Measurements from ENCODE around the gene P2RX3. TPM values are rescaled to one million over a fixed set of nuclear protein-coding genes. Genes with fewer than 3 reads are reported as not detected.
"Not testable (repeated sequence)": the region's sequence is repeated elsewhere in the genome, so short reads cannot be mapped to it uniquely, and the experiment has no call there.

The P2RX3 gene
- total RNA-seq, 1 experiment from 2014 or later: not detected

GRCh38 chr11:57394203-57394965, 56.2 kb downstream of the P2RX3 start:
- no peak for DNase-seq (ENCODE audit: extremely low read depth, low read depth)

- DNase-seq (ENCODE audit: extremely low read depth, low read depth): no peak
Measured at GRCh38 chr11:57395905-57396623, 57.9 kb downstream of the P2RX3 start.

GRCh38 chr11:57396744-57397143, 58.6 kb downstream of the P2RX3 start:
- DNase-seq (ENCODE audit: extremely low read depth, low read depth): no peak

GRCh38 chr11:57397394-57397990, 59.3 kb downstream of the P2RX3 start:
- DNase-seq (ENCODE audit: extremely low read depth, low read depth): no peak

- no peak for DNase-seq (ENCODE audit: extremely low read depth, low read depth)
Measured at GRCh38 chr11:57399221-57399620, 61.1 kb downstream of the P2RX3 start.

- DNase-seq (ENCODE audit: extremely low read depth, low read depth): no peak
Measured at GRCh38 chr11:57399972-57400578, 61.9 kb downstream of the P2RX3 start.

- DNase-seq (ENCODE audit: extremely low read depth, low read depth): no peak
Measured at GRCh38 chr11:57402188-57403002, 64.2 kb downstream of the P2RX3 start.

- DNase-seq (ENCODE audit: extremely low read depth, low read depth): not testable (repeated sequence)
Measured at GRCh38 chr11:57403003-57403801, 65.0 kb downstream of the P2RX3 start.

GRCh38 chr11:57403802-57404147, 65.6 kb downstream of the P2RX3 start:
- DNase-seq (ENCODE audit: extremely low read depth, low read depth): no peak

- DNase-seq (ENCODE audit: extremely low read depth, low read depth): no peak
Measured at GRCh38 chr11:57405271-57405860, 67.2 kb downstream of the P2RX3 start.

GRCh38 chr11:57406337-57406904, 68.3 kb downstream of the P2RX3 start:
- DNase-seq (ENCODE audit: extremely low read depth, low read depth): no peak

GRCh38 chr11:57407010-57407920, 69.1 kb downstream of the P2RX3 start:
- no peak for DNase-seq (ENCODE audit: extremely low read depth, low read depth)

GRCh38 chr11:57407941-57408475, 69.9 kb downstream of the P2RX3 start:
- no peak for DNase-seq (ENCODE audit: extremely low read depth, low read depth)

GRCh38 chr11:57408771-57409170, 70.6 kb downstream of the P2RX3 start:
- DNase-seq (ENCODE audit: extremely low read depth, low read depth): no peak

GRCh38 chr11:57409321-57410100, 71.4 kb downstream of the P2RX3 start:
- no peak for DNase-seq (ENCODE audit: extremely low read depth, low read depth)

- DNase-seq (ENCODE audit: extremely low read depth, low read depth): no peak
Measured at GRCh38 chr11:57410287-57410686, 72.1 kb downstream of the P2RX3 start.

- DNase-seq (ENCODE audit: extremely low read depth, low read depth): no peak
Measured at GRCh38 chr11:57413681-57414080, 75.5 kb downstream of the P2RX3 start.

Measured in NCI-H460 (cell line).